Measurements from ENCODE around the gene COG5.
"Not testable (repeated sequence)": the region's sequence is repeated elsewhere in the genome, so short reads cannot be mapped to it uniquely, and the experiment has no call there.

Gene COG5

DNA sequence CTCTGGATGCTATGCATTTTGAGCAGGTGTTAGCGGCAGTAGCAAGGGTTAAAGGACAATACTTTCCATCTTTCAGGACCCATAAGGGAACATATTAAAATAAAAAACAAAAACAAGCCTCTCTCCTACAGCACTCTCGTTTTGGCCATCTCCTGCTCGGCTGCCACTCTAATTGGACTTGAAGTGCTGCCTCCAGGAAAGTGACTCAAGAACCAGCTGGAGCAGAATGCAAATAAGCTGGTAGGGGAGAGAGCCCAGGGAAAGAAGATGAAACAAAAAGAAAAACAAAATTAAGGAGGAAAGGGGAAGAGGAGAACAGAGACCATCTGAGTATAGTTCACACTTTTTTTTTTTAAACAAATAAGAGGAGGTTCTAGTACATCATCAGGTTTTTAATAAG is 329.3 kb downstream of the COG5 start:
- H3K4me3 ChIP-seq (ENCODE audit: low read depth, low read length) = no peak overlapping the region

DNA sequence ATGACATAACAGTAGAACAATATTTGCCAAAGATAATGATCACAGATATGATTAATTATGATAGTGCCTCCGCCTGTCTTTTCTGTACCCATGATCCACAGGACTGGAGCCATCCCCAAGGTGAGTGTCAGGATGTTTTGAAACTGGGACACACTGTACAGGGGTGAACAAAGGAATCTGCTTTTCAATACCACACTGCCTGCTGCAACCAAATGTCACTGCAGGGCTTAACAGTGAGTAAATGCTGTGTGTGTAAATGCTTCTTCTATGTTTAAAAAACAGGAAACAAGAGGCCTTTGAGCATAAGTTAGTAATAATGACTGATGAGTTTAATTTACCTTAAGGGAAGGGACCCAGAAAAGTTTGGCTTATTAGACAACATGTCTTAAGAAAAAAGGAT is 329.7 kb downstream of the COG5 start:
- H3K4me3 ChIP-seq (ENCODE audit: low read depth, low read length) = no peak overlapping the region

DNA sequence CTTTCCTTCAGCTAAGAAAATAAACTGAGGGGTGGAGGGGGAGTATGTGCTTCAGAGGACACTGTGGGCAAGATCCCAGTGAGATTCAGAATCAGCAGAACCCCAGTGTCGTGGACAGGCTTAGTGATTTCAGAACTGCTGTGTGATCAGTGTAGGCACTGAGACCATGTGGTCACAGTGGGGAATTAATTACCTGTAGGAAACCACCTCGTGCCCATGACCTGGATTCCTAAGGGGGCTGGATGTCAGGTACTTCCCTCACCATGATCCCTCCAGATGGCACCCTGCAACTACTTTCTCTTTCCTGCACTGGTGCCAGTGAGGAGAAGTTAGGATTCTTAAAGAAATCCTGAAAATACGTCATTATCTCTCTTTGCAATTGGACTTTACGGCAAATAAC is 330.5 kb downstream of the COG5 start:
- no peak overlapping the region for H3K4me3 ChIP-seq (ENCODE audit: low read depth, low read length)

DNA sequence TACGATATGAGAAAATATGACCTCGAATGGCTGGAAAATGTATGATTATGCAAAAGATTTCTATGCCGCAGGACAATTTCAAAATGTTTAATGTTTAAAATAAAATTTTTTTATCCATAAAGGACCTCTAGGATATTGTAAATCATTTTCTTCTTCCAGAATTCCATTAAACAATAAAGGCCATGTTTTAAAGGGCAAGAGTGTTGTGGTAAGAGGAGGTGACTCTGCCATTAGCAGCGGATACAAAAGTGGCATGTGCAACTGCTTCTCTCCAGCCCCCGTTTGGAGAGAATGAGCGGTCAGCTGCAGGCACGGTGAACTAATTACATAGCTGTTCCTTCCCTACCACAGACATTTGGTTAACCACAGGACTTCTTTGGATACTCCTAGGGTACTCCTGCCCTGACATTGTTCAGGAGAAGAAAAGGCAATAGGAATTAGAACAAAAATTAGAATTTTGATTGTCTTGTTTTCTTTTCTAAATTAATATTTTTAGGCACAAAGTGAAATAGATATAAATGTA is 331.1 kb downstream of the COG5 start:
- H3K4me3 ChIP-seq (ENCODE audit: low read depth, low read length) = no peak overlapping the region

DNA sequence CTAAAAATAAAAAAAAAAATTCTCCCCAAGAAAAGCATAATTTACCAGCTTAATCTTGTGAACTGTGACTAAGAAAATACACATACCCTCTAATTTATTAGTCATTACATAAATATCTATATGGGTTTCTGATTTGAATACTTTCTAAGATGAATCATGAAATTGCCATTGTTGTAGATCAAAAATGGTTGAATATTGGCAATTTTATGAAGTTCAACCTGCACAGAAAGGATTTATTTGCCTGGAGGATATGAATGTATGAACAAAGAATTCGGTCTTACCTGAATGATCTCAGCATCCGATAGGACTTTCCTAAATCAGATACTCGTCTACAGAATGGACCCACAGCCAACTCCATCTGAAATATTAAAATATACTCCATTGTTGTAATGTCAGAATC is 333.4 kb downstream of the COG5 start:
- H3K4me3 ChIP-seq (ENCODE audit: low read depth, low read length) = no peak overlapping the region

DNA sequence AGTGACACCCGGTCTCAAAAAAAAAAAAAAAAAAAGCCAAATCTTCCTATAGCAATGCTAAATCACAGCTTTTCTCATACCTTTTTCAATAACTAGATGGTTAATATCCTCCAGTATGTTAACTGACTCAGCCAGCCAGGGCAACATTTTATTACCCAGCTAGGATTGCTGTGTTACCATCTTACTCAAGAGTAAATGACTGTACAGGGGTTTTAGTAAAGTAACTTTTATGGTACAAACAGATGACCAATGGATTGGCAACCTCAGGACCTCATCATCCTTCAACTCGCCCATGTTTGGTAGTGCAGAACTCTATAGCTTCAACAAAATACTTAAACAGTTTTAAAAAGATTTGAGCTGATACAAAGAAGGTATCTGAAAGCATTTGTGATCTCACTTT is 335.4 kb downstream of the COG5 start:
- no peak overlapping the region for H3K4me3 ChIP-seq (ENCODE audit: low read depth, low read length)

DNA sequence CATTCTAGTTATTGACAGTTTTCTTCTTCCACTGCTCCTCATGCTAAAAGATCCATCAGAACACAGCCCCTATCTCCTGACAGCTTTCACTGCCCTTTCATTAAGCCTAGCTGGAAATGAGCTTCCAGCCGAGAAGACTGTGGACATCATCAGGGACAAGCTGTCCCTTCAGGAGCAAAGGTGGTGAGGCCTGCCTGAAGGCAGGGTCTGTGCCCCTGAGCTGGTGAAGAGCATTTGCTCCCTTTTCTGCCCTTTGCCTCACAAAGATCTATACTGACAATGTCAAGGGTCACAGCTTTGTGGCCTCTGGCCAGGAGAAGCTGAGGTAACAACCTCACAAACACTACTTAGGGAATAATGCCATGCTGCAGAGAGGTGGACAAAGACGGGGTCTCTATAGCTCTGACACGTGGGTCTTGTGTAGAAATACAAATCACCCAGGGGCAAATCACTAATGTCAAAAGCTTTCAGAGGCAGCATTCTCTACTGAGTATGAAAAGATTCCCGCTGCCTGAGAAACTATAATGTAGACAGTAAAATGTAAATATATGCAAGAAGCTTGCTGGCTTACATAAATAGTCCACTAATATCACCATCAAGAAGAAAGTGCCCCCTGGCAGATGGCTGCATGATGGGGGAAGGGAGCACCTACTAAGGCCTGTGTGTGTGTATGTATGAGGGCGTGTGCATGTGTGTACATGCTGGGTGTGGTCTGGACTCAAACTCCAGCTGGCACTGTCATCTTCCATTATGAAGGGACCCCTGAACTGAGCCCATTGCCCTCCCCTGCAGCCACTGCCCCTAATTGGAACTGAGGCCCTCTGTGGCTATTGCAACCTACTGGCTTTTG is 339.1 kb downstream of the COG5 start:
- H3K4me3 ChIP-seq (ENCODE audit: low read depth, low read length) = no peak overlapping the region

DNA sequence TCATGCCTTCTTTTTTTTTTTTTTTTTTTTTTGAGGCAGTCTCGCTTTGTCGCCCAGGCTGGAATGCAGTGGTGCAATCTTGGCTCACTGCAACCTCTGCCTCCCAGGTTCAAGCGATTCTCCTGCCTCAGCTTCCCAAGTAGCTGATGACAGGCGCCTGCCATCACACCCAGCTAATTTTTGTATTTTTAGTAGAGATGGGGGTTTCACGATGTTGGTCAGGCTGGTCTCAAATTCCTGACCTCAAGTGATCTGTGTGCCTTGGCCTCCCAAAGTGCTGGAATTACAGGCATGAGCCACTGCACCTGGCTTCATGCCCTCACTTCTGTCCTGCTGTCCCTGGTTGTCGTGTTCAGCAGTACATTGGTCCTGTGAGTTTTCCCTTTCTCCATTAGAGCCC is 342.9 kb downstream of the COG5 start:
- not testable (repeated sequence) for H3K4me3 ChIP-seq (ENCODE audit: low read depth, low read length)

DNA sequence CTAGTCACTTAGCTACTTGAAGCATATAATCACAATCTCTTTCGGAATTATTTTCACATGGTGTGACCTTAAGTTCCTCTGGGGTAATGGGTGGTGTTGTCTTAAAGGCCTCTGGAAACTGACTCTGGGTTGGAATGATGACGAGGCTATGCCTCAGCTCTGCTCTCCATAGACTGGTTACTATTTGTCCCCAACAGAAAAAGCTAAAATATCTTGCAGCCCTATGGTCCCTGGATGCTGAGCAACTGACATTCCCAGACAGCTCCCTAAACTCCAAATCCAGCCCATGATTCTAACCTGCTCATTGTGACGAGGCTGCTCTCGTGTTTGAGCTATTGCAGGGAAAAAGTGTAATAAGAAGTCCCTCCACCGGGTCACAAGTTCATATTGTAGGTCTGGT is 343.4 kb downstream of the COG5 start:
- H3K4me3 ChIP-seq (ENCODE audit: low read depth, low read length) = no peak overlapping the region

DNA sequence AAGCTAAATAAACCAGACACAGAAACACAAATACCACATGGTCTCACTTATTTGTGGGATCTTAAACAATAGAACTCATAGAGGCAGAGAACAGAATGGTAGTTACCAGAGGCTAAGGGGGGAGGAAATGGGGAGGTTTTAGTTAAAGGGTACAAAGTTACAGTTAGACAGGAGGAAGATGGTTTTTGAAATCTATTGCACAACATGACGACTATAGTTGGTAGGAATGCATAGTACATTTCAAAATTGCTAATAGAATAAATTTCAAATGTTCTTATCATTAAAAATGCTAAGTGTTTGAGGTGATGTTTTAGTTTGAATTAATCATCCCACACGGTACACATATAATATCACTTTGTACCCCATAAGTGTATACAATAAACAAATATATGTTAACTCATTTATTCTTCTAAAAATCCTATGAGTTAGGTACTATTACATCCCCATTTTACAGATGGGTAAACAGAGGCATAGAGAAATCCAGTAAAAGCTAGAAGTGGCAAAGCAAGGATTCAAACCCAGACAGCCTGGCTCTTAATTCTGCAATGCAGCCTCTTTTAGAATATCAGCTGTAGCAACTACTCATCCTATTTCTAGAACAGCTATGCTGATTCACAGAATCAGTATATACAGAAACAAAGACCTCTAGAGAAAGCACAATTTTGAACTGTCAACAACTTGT is 344.0 kb downstream of the COG5 start:
- no peak overlapping the region for H3K4me3 ChIP-seq (ENCODE audit: low read depth, low read length)

DNA sequence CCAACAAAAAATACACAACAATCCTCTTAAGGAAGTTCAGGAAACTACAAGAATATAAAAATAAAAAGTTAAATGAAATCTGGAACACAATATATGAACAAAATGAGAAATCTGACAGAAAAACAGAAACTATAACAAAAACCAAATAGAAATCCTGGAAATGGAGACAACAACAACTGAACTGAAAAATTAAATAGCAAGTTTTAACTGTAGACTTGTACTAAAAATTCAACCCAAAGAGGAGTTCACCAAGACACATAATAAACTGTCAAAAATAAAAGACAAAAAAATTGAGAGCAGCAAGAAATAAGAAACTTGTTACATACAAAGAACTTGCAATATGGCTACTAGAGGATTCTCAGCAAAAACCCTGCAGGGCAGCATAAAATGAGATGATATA is 349.8 kb downstream of the COG5 start:
- no peak overlapping the region for H3K4me3 ChIP-seq (ENCODE audit: low read depth, low read length)

DNA sequence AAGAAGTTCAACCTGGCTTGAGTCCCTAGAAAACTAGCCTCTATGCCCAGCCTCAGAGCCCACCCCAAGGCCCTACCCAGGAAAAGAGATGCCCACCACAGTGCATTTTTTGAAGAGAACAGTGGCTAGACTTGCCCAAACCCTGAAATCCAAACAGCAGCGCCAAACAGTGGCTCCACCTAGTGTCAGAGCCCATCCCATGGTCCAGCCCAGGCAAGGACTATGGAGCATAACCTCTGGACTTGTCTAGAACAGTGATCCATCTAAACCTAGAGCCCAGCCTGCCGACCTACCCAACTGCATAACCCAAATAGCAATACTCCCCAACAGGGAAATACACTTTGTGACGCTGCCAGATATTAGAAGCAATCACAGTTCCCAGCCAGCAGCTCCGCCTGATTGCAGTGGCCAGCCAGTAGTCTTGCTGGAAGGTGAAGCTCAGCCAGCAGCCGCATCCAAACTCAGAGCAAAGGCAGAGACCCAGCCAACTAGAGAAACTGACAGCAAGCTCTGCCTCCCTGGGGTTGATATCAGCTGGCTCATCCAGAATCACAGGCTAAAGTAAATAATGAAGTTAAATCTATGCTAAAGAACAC is 350.4 kb downstream of the COG5 start:
- H3K4me3 ChIP-seq (ENCODE audit: low read depth, low read length) = no peak overlapping the region

DNA sequence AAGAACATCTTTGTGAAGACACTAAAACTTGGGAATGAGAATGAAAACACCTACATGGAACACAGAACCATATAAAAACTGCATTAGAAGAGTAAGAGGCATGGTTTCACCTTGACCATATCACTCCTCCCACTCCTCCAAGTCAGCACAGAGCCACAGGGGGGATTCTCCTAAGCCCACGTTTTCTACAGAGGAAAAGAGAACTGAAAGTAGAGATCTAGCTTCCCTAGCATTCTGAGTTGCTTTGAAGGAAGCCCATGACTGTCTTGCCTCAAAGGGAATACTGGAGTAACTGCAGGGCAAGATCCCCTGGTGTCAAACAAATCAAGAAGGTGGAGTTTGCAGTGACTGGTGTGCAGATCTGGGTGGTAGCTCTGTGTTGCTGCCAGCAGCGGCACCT is 351.0 kb downstream of the COG5 start:
- H3K4me3 ChIP-seq (ENCODE audit: low read depth, low read length) = no peak overlapping the region

DNA sequence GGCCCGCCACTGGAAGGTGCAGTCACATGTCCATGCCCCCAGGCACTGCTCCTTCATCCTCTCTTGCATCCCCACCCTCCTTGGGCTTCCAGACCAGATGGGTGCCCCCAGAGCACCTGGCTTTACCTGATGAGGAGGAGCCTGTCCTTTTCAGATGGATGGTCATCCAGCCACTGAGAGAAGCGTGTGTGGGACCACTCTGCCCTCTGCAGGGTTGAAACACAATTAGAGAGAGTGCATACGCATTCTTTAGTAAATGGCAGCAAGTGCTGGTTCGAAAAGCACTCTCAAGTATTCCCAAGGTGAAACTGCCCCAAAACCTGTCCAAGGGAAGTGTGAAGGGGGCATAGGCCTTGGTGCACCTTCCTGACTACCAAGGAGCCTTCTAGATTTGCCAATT is 353.3 kb downstream of the COG5 start:
- no peak overlapping the region for H3K4me3 ChIP-seq (ENCODE audit: low read depth, low read length)

DNA sequence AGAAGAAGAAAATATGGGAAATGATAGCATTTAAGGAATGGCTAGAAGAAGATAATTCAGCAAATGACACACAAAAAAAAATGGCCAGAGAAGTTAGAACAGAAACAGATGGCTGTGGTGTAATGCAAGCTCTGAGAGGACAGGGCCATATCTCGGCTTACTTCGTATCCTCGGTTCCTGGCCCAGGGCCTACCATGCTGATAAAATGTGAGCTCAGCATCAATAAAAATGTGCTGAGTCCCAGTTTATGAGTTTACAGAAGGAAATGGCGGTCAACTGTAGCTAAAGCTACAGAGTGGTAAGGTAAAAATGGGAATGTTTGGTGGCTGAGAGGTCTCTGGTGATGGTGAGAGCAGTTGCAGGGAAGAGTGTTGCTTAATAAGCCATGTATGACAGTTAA is 354.2 kb downstream of the COG5 start:
- no peak overlapping the region for H3K4me3 ChIP-seq (ENCODE audit: low read depth, low read length)

DNA sequence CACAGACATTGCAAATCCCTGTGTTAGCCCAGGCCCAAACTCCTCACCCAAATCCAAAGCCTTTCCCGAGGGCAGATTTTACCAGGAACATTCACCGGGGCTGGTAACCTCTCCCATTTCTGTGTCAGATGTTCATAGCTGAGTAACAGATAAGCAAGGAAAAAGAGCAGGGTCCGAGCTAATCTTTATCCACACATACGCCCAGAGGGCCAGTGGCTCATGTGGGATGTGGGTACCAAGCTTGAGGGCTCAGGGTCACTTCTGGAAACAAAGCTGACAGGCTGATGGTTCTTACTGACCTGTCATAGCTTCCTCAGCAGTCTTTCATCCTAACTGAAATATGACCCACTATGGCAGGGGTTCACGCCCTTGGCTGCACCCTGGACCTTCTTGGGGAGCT is 355.2 kb downstream of the COG5 start:
- no peak overlapping the region for H3K4me3 ChIP-seq (ENCODE audit: low read depth, low read length)

DNA sequence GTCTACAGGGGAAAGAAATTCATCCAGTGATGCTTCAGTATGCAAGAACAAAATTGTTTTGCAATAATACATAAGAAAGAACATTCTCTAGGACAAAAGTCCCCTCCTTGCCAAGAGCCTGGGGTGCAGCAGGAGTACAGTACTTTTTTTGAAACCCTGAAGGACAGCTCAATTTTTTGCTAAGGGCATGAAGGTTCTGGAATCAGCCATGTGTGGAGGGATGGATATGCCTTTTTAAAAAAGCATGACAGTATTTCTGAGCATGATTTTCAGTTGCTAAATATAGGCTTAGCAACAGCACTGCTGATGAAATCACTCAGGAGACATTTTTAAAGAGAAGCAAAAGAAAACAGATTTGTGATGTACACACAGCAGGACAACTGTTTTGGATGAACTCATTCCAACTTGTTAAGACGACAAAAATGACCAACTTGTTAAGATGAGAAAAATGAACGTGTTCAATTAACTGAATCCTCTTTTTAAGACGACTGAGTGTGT is 355.6 kb downstream of the COG5 start:
- H3K4me3 ChIP-seq (ENCODE audit: low read depth, low read length) = no peak overlapping the region

DNA sequence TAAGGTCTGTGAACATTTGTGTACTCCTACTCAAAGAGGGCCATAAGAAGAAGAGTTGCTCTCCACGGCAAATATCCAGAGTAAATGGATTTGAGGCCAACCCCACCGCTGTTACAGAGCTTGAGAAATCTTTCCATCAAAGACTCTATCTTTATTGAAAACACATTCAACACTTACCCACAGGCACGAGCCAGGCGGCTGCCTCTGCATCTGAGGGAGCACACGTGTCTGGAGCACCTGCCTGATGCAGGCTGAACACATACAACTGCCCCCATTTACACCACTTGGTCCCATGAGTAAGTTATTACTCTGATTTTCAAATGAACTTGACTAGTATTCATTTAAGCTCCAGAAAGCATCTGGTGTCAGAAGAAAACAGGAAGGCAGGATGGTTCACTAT is 356.3 kb downstream of the COG5 start:
- no peak overlapping the region for H3K4me3 ChIP-seq (ENCODE audit: low read depth, low read length)

DNA sequence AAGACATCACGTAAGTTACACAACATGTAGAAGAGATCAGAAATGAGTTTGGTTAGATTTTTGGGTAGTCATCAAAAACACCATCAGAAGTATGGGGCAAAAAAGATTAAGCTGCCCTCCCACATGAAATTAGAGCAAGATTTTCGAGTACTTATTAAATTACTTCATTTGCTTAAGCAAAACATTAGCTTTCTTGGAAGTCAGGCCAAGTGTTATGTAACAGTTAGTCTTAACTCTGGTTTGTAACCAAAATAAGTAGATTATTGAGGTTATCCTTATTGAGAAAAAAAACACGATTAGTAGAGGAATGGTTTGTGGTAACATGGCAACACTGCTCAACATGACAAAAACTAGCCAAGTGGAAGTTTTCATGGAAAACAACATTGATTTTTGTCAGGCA is 357.0 kb downstream of the COG5 start:
- H3K4me3 ChIP-seq (ENCODE audit: low read depth, low read length) = no peak overlapping the region

DNA sequence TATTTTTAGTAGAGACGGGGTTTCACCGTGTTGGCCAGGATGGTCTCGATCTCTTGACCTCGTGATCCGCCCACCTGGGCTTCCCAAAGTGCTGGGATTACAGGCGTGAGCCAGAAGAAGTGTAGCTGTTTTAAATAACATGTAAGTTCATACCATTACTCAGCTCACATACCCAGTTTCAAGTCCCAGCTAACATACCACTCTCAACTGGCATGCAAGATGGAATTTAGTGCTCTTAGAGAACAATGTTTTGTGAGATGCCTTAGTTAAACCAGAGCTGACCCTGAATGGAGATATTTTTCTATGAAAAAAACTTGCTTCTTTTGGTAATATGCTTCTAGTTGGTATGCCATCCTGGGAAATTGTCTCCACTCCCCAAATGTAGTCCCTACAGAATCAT is 357.6 kb downstream of the COG5 start:
- H3K4me3 ChIP-seq (ENCODE audit: low read depth, low read length) = no peak overlapping the region

DNA sequence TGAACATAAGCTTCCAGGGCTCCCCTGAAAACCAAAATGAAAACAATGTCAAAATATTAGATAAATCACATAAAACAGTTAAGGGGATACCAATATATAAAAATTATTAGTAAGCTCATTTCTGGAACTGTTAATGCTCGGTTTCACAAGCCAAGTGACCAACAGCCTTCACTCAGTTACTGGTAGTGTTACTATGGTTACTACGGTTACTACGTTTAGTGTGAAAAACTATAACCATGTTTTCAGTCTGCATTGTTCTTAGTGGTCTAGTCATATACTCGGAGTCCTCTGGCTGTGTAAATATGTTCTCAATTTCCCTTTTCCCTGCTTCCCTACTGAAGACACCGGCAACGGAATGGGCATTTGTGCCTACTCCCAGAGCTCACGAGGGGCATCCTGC is 360.1 kb downstream of the COG5 start:
- no peak overlapping the region for H3K4me3 ChIP-seq (ENCODE audit: low read depth, low read length)

Data from iPS-11a (cell line).